WTC11 (cell line): ENCODE results near the gene HSPB6. TPM values are rescaled to one million over a fixed set of nuclear protein-coding genes. Genes with fewer than 3 reads are reported as not detected.

Source experiments
- ATAC-seq: fragments of 200-7000 bp; cut with Tn5 transposase; 2 replicates; pipeline ENCODE4 v1.10.0; 2021; ENCODE audit warnings: mild to moderate bottlenecking, moderate library complexity
- CTCF ChIA-PET: fragments of 300-600 bp; sonication (Branson Sonifier 250); formaldehyde crosslinking; loops from one replicate; lab custom pipeline; 2021; ENCODE audit warnings: antibody characterized with exemption; lab: Charles Lee
- POLR2A ChIA-PET: fragments of 350-600 bp; sonication (Branson Sonifier 250); formaldehyde crosslinking; loops from one replicate; lab custom pipeline; 2021; ENCODE audit warnings: antibody characterized with exemption; lab: Charles Lee
- DNase-seq: peaks from one replicate; pipeline ENCODE4 v3.0.0; 2021; ENCODE audit warnings: low spot score
- H3K27ac Mint-ChIP-seq: 2 replicates; pipeline ENCODE4 v1.8.0; 2021; ENCODE audit warnings: mixed read lengths
- H3K27me3 Mint-ChIP-seq: 2 replicates; pipeline ENCODE4 v1.8.0; 2021; ENCODE audit warnings: low read depth, mild to moderate bottlenecking, moderate library complexity, mixed read lengths
- H3K36me3 Mint-ChIP-seq: 2 replicates; pipeline ENCODE4 v1.8.0; 2021; ENCODE audit warnings: mixed read lengths
- H3K4me1 Mint-ChIP-seq: 2 replicates; pipeline ENCODE4 v1.8.0; 2022; ENCODE audit warnings: mixed read lengths
- H3K4me3 Mint-ChIP-seq: 2 replicates; pipeline ENCODE4 v1.8.0; 2021; ENCODE audit warnings: mild to moderate bottlenecking, moderate library complexity, mixed read lengths
- H3K9me3 Mint-ChIP-seq: 2 replicates; pipeline ENCODE4 v1.8.0; 2021; ENCODE audit warnings: mixed read lengths
- CBFB ChIP-seq: sonication (generic); formaldehyde crosslinking; IDR thresholded peaks from 2 replicates; pipeline ENCODE4 v1.8.1; 2022; ENCODE audit warnings: mild to moderate bottlenecking, low read depth, missing genetic modification reagents
- ELF4 ChIP-seq: sonication (generic); formaldehyde crosslinking; IDR thresholded peaks from 2 replicates; pipeline ENCODE4 v1.8.1; 2022; ENCODE audit warnings: low read depth, mild to moderate bottlenecking, moderate library complexity, missing genetic modification reagents
- EMX1 ChIP-seq: fragments of 250-450 bp; sonication (Bioruptor Pico); IDR thresholded peaks from 2 replicates; pipeline ENCODE4 v1.8.0; 2021; ENCODE audit warnings: mild to moderate bottlenecking
- ESRRA ChIP-seq: sonication (generic); formaldehyde crosslinking; IDR thresholded peaks from 2 replicates; pipeline ENCODE4 v1.8.1; 2022; ENCODE audit warnings: mild to moderate bottlenecking, missing genetic modification reagents, borderline replicate concordance
- FOXJ3 ChIP-seq: sonication (generic); formaldehyde crosslinking; IDR thresholded peaks from 2 replicates; pipeline ENCODE4 v1.9.0; 2021; ENCODE audit warnings: missing genetic modification reagents, mild to moderate bottlenecking, borderline replicate concordance
- GRHL2 ChIP-seq: fragments of 250-450 bp; sonication (Bioruptor Pico); IDR thresholded peaks from 2 replicates; pipeline ENCODE4 v1.8.0; 2022; ENCODE audit warnings: mild to moderate bottlenecking, moderate library complexity; ENCODE audit not compliant: insufficient replicate concordance, severe bottlenecking
- GTF2I ChIP-seq: fragments of 250-450 bp; sonication (Bioruptor Pico); conservative IDR thresholded peaks from 2 replicates; pipeline ENCODE4 v1.4.0; 2021; ENCODE audit warnings: mild to moderate bottlenecking
- MXD4 ChIP-seq: fragments of 250-450 bp; sonication (Bioruptor Pico); IDR thresholded peaks from 2 replicates; pipeline ENCODE4 v1.8.0; 2021; ENCODE audit warnings: mild to moderate bottlenecking, moderate library complexity, borderline replicate concordance
- NR2C2 ChIP-seq: sonication (generic); formaldehyde crosslinking; IDR thresholded peaks from 2 replicates; pipeline ENCODE4 v1.8.0; 2022; ENCODE audit warnings: mild to moderate bottlenecking, missing genetic modification reagents
- SOX15 ChIP-seq: fragments of 250-450 bp; sonication (Bioruptor Pico); IDR thresholded peaks from 2 replicates; pipeline ENCODE4 v1.9.0; 2021; ENCODE audit warnings: mild to moderate bottlenecking
- ZNF317 ChIP-seq: sonication (generic); formaldehyde crosslinking; IDR thresholded peaks from 2 replicates; pipeline ENCODE4 v1.8.1; 2023; ENCODE audit warnings: low read depth, mild to moderate bottlenecking, moderate library complexity, missing genetic modification reagents, borderline replicate concordance
- ZNF423 ChIP-seq: fragments of 250-450 bp; sonication (Bioruptor Pico); IDR thresholded peaks from 2 replicates; pipeline ENCODE4 v2.1.2; 2022; ENCODE audit warnings: mild to moderate bottlenecking, moderate library complexity
- total RNA-seq: library from RNA; stranded (reverse); gene quantifications from 3 replicates; pipeline ENCODE4 v1.2.3, GENCODE V29; 2021
- TF ChIP-seq, protein P1 (sequence below): sonication (generic); formaldehyde crosslinking; IDR thresholded peaks from 2 replicates; pipeline ENCODE4 v1.8.1; 2023; ENCODE audit warnings: mild to moderate bottlenecking, missing genetic modification reagents
- TF ChIP-seq, protein P2 (sequence below): sonication (generic); formaldehyde crosslinking; IDR thresholded peaks from 2 replicates; pipeline ENCODE4 v1.8.1; 2022; ENCODE audit warnings: low read depth, missing genetic modification reagents, borderline replicate concordance
- TF ChIP-seq, protein P3 (sequence below): sonication (generic); formaldehyde crosslinking; IDR thresholded peaks from 2 replicates; pipeline ENCODE4 v1.8.1; 2023; ENCODE audit warnings: mild to moderate bottlenecking, moderate library complexity, missing genetic modification reagents
- TF ChIP-seq, protein P4 (sequence below): sonication (generic); formaldehyde crosslinking; IDR thresholded peaks from 2 replicates; pipeline ENCODE4 v1.8.1; 2022; ENCODE audit warnings: mild to moderate bottlenecking, moderate library complexity, missing genetic modification reagents
- TF ChIP-seq, protein P5 (sequence below): sonication (generic); formaldehyde crosslinking; IDR thresholded peaks from 2 replicates; pipeline ENCODE4 v1.8.0; 2022; ENCODE audit warnings: missing genetic modification reagents
- TF ChIP-seq, protein P6 (sequence below): fragments of 250-450 bp; sonication (Bioruptor Pico); IDR thresholded peaks from 2 replicates; pipeline ENCODE4 v1.9.0; 2021; ENCODE audit warnings: mild to moderate bottlenecking

Gene HSPB6
- total RNA-seq, 1 experiment from 2014 or later, result 1.7 TPM

DNA sequence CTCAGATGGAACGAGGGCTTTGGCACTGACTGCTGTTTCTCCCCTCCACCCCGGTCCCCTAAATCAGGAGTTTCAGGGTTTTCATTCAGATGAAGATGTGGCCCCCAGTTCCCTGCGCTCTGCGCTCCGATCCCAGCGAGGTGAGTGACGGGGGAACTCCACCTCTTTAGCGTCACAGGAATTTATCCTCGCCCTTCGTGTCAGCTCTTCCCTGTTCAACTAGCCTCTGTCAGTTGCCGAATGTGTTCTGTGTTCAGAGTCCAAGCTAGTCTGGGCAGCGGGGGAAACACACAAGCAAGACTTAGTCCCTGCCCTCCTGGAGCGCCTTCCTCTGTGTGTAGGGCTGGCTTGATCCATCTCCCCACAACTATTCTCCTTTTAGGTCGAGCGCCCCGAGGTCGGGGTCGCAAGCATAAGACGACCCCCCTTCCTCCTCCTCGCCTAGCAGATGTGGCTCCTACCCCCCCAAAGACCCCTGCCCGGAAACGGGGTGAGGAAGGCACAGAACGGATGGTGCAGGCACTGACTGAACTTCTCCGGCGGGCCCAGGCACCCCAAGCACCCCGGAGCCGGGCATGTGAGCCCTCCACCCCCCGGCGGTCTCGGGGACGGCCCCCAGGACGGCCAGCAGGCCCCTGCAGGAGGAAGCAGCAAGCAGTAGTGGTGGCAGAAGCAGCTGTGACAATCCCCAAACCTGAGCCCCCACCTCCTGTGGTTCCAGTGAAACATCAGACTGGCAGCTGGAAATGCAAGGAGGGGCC is 37.2 kb downstream of the HSPB6 start:
- Mint-ChIP-seq H3K27me3 (no peaks in the 10 kb centered on the region), H3K36me3 (peaks cover 23% of the 10 kb centered on the region), H3K4me1 (peaks cover 21% of the 10 kb centered on the region), H3K27ac (peak overlapping the region; percentile 85), H3K4me3 (peak overlapping the region; percentile 79), H3K9me3 (no peaks in the 10 kb centered on the region)
- DNase-seq, result no peak
- no peak for ATAC-seq
- no peak for TF ChIP-seq EMX1
- TF ChIP-seq, protein P1, sequence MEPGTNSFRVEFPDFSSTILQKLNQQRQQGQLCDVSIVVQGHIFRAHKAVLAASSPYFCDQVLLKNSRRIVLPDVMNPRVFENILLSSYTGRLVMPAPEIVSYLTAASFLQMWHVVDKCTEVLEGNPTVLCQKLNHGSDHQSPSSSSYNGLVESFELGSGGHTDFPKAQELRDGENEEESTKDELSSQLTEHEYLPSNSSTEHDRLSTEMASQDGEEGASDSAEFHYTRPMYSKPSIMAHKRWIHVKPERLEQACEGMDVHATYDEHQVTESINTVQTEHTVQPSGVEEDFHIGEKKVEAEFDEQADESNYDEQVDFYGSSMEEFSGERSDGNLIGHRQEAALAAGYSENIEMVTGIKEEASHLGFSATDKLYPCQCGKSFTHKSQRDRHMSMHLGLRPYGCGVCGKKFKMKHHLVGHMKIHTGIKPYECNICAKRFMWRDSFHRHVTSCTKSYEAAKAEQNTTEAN, result no peak
- TF ChIP-seq, protein P2, sequence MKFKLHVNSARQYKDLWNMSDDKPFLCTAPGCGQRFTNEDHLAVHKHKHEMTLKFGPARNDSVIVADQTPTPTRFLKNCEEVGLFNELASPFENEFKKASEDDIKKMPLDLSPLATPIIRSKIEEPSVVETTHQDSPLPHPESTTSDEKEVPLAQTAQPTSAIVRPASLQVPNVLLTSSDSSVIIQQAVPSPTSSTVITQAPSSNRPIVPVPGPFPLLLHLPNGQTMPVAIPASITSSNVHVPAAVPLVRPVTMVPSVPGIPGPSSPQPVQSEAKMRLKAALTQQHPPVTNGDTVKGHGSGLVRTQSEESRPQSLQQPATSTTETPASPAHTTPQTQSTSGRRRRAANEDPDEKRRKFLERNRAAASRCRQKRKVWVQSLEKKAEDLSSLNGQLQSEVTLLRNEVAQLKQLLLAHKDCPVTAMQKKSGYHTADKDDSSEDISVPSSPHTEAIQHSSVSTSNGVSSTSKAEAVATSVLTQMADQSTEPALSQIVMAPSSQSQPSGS (CRISPR knock-in tag), result no peak
- no peak for TF ChIP-seq ZNF423 (CRISPR knock-in tag)
- no peak for TF ChIP-seq ZNF317 (CRISPR knock-in tag)
- TF ChIP-seq, protein P3, sequence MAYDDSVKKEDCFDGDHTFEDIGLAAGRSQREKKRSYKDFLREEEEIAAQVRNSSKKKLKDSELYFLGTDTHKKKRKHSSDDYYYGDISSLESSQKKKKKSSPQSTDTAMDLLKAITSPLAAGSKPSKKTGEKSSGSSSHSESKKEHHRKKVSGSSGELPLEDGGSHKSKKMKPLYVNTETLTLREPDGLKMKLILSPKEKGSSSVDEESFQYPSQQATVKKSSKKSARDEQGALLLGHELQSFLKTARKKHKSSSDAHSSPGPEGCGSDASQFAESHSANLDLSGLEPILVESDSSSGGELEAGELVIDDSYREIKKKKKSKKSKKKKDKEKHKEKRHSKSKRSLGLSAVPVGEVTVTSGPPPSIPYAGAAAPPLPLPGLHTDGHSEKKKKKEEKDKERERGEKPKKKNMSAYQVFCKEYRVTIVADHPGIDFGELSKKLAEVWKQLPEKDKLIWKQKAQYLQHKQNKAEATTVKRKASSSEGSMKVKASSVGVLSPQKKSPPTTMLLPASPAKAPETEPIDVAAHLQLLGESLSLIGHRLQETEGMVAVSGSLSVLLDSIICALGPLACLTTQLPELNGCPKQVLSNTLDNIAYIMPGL, result no peak
- no peak for TF ChIP-seq ELF4 (CRISPR knock-in tag)
- TF ChIP-seq, protein P4, sequence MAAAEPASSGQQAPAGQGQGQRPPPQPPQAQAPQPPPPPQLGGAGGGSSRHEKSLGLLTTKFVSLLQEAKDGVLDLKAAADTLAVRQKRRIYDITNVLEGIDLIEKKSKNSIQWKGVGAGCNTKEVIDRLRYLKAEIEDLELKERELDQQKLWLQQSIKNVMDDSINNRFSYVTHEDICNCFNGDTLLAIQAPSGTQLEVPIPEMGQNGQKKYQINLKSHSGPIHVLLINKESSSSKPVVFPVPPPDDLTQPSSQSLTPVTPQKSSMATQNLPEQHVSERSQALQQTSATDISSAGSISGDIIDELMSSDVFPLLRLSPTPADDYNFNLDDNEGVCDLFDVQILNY (CRISPR knock-in tag), result no peak
- no peak for TF ChIP-seq FOXJ3 (CRISPR knock-in tag)
- TF ChIP-seq, protein P5, sequence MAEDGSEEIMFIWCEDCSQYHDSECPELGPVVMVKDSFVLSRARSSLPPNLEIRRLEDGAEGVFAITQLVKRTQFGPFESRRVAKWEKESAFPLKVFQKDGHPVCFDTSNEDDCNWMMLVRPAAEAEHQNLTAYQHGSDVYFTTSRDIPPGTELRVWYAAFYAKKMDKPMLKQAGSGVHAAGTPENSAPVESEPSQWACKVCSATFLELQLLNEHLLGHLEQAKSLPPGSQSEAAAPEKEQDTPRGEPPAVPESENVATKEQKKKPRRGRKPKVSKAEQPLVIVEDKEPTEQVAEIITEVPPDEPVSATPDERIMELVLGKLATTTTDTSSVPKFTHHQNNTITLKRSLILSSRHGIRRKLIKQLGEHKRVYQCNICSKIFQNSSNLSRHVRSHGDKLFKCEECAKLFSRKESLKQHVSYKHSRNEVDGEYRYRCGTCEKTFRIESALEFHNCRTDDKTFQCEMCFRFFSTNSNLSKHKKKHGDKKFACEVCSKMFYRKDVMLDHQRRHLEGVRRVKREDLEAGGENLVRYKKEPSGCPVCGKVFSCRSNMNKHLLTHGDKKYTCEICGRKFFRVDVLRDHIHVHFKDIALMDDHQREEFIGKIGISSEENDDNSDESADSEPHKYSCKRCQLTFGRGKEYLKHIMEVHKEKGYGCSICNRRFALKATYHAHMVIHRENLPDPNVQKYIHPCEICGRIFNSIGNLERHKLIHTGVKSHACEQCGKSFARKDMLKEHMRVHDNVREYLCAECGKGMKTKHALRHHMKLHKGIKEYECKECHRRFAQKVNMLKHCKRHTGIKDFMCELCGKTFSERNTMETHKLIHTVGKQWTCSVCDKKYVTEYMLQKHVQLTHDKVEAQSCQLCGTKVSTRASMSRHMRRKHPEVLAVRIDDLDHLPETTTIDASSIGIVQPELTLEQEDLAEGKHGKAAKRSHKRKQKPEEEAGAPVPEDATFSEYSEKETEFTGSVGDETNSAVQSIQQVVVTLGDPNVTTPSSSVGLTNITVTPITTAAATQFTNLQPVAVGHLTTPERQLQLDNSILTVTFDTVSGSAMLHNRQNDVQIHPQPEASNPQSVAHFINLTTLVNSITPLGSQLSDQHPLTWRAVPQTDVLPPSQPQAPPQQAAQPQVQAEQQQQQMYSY (CRISPR knock-in tag), result no peak
- TF ChIP-seq ESRRA, result no peak
- TF ChIP-seq GTF2I (CRISPR knock-in tag), result no peak
- TF ChIP-seq MXD4 (CRISPR knock-in tag), result no peak
- TF ChIP-seq CBFB (CRISPR knock-in tag), result no peak
- TF ChIP-seq SOX15 (CRISPR knock-in tag), result no peak
- TF ChIP-seq NR2C2 (CRISPR knock-in tag), result no peak
- TF ChIP-seq, protein P6, sequence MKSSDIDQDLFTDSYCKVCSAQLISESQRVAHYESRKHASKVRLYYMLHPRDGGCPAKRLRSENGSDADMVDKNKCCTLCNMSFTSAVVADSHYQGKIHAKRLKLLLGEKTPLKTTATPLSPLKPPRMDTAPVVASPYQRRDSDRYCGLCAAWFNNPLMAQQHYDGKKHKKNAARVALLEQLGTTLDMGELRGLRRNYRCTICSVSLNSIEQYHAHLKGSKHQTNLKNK, result no peak
- TF ChIP-seq GRHL2 (CRISPR knock-in tag), result no peak
- POLR2A ChIA-PET, result no interaction called here
- CTCF ChIA-PET, result interaction anchor here (1.0 to 1.7 kb wide), 4 partner anchors 17 to 101 kb away, joined by 3 to 7 read pairs (median 4); no protein-coding TSS in a partner anchor
